ENCODE results near the gene CDH13.

CDH13 gene

DNA sequence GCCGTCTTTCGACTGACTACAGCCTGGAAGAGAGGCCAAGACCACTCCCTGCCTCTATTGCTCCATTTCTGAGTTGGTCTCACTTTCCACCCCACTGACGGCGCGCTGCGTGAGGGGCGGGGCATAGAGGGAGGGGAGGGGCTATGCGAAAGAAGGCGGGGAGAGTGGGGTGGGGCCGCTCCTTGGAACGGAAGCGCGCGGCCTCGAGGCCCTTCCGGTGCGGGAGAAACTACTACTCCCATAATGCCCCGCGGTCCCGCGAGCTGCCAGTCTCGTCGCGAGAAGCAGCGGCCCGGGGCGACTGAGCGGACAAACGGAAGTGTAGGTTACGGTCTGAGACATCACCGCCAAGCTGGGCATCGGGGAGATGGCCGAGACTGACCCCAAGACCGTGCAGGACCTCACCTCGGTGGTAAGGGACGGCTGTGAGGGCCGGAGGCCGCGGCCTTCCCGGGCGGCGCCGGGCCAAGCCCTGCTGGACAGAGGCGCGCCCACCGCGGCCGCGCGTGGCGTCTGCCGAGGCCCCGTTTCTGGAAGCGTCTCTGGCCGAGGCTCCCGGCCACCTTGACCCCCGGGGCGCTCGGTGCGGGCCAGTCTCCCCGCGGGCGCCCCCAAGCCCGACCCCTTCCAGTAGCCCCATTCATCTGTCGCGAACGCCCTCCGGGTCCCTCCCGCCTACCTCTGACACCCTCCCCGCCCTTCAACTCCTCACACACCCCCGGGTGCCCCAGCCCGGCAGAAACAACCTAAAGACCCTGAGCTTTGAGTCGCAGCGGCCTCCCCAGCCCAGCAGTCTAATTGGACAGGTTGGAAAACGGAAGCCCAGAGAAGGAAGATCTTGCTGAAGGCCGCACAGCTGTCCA lies 1181.2 kb downstream of the CDH13 start, which contains the start of gene HSBP1:
Gene HSBP1 (plus strand): TSS at position 269 of the 863 bp plus-strand sequence. CDS start 99 bp downstream, at position 368.
- DNase-seq (ENCODE audit: low read depth) = peak; percentile 89

DNA sequence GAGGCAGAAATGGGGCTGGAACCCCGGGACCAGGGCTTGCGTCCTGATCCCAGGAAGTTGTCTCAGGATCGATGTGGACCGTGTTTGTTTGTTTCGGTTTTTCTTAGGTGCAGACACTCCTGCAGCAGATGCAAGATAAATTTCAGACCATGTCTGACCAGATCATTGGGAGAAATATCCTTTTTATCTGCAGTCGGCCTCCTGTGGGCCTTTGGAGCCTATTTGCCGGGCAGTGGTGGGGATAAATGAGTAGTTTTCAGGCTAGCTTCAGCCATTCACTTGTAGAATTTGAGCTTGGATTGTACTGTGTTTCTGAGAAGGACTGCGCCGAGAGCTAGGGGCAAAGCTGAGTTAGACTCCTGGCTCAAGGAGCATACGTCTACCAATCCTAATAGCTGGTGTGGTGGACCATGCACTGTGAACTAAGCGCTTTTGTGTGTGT lies 1181.8 kb downstream of the CDH13 start:
- no peak for DNase-seq (ENCODE audit: low read depth)

DNA sequence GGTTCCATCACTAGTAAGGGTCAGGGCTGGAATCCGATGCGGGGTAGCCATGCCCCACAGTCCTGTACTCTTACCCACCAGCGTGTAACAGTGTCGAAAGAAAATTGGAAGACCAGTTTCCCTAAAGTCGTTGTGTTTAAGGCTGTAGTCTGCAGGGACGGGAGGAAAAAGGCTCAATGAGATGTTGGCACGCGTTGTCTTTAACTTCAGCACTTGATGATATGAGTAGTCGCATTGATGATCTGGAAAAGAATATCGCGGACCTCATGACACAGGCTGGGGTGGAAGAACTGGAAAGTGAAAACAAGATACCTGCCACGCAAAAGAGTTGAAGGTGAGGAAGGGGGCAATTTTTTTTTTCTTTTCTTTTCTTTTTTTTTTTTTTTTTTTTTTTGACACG lies 1182.3 kb downstream of the CDH13 start:
- no peak for DNase-seq (ENCODE audit: low read depth)

DNA sequence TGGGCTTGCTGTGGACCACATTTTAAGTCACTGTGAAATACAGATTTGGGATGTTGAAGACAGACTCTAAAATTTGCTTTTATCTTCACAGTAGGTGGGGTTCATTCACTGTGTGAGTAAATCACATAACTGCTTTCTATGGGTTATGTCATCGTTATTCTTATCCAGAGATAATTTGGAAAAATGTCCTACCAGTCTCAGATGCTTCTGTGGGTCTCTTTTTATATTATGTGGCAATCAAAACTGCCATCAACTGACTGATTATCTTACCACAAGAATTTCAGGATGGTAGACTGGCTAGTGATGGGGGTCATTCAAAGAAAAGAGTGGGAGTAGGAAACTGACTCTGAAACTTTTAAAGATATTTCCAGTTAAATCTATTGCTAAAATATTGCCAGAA lies 1184.1 kb downstream of the CDH13 start:
- DNase-seq (ENCODE audit: low read depth) = no peak

DNA sequence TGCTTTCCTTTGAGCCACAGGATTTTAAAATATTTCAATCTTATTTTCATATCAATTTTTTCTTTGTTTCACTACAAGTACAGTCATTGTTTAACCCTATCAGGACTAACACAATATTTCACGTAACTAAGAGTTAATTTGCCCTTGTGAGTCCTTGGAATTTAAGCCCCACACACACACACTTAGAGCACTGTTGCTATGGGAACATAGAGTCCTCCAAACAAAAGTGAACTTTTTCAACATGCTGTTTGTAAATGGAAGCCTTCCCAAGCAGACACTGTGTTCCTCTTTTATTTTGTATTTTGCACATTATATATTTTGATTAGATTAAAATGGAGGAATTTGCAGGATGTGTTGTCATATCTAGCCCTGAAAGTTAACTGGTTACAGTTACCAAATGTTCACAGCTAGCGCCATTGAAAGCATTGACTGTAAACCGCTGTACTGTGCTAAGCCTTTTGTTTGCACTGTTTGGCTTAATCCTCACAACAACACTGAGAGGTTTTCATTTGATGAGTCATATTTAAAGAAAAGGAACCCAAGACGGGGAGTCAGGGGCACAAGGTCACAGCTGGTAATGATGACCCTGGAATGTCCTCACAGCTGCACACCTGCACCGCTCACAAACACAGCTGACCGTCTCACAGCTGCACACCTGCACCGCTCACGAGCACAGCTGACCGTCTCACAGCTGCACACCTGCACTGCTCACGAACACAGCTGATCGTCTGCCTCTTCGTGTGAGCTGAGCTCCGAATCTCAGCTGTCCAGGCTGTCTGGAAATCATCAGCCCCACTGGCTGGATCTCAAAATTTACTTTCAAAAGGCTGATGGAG lies 1187.3 kb downstream of the CDH13 start:
- DNase-seq (ENCODE audit: low read depth) = no peak

DNA sequence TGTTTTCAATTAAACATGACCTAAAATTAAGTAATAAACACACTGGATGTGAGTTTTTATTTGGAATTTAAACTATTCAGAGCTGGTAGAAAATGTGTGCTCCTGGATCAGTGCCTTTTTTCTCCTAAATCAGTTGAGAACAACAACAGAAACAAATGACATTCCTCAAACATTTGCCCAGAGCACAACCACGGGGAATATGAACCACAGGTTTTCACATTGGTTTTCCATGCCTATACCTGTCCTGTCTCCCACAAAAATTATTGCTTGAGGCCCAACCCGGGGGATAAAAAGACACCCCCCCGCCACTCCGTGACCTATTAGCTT lies 1187.9 kb downstream of the CDH13 start:
- DNase-seq (ENCODE audit: low read depth) = no peak

DNA sequence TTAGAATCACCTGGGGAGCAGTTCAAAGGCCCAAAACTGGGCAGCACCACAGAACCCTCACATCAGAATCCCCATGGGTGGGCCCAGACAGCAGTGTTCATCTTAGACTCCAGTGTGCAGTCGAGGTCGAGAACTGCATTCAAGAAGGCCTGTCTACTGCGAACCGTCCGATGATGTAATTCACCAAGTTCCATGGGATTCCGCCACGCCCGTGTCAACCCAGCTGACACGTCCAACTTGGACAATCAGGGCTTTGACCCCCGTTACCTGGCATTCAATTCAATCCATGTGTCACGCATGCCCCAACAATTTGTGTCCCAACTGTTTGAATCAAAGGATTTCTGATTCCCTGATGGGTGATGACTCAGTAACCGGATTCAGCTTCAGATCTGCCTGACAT lies 1190.3 kb downstream of the CDH13 start:
- no peak for DNase-seq (ENCODE audit: low read depth)

DNA sequence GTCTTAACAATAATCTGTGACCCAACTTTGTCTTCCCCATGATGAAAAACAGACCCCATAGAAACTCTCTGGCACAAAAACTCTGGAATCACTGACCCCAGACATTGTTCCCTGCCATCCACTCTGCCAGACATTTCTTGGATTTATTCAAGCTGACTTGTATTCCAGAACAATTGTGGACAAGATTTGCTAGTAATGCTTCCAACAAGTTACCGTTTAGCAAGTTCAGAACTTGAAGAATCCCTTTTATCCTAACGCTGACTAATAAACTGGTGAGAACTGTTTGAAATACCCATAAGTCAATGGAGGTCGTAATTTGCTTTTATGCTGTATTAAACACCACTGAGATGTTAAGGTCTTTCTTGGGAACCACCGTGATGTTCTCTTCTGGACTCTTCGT lies 1191.5 kb downstream of the CDH13 start:
- DNase-seq (ENCODE audit: low read depth) = no peak

DNA sequence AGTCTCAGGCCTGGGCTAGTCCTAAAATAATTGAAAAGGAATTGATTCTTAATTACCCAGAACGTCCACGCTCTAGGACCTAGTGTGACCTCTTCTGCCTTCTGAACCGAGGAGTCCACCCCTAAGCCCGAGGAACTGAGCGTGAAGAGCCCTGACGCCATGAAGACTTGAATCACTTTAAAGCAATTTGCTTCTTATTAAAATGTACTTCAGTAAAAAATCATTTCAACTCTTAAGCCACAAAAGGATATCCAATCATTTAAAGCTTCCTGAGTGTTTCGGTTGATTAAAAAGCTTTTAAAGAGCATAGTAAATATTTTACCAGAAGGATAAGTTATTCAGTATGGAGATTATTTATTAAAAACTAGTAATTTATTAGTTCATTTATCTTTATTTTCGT lies 1192.6 kb downstream of the CDH13 start:
- no peak for DNase-seq (ENCODE audit: low read depth)

DNA sequence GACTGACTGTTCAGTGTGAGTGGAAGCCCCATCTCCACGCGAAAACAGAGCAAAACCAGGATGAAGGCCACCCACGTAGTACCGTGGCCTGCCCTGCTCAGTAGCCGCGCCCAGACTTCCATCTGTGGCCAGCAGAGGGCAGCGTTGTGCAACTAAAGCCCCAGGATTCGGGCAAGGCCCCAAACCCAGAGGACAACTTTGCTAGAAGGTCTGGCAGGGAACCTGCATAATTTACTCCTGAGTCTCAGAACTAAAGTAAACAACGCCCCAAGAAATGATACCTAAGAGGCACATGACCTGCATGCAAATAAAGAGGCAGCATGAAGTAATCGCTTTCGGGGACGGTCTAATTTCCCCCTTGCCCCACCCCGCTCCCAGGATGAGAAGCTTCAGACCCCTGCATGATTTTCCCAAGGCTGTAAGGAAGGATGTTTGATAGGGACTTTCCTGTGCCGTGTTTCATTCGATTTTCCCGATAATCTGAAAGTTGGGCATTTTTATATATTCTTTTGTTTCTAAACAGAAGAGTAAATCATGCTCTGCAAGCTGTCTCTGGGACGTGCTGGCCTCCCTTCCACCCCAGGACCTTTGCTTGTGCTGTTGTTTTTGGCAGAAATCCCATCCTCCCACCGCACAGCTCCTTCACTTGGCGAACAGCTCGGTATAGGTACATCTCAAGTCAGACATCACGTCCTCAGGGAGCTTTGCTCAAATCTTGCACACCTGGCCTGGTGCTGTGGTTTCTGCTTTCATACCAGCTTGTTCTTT lies 1199.6 kb downstream of the CDH13 start:
- peak; percentile 58 for DNase-seq (ENCODE audit: low read depth)

DNA sequence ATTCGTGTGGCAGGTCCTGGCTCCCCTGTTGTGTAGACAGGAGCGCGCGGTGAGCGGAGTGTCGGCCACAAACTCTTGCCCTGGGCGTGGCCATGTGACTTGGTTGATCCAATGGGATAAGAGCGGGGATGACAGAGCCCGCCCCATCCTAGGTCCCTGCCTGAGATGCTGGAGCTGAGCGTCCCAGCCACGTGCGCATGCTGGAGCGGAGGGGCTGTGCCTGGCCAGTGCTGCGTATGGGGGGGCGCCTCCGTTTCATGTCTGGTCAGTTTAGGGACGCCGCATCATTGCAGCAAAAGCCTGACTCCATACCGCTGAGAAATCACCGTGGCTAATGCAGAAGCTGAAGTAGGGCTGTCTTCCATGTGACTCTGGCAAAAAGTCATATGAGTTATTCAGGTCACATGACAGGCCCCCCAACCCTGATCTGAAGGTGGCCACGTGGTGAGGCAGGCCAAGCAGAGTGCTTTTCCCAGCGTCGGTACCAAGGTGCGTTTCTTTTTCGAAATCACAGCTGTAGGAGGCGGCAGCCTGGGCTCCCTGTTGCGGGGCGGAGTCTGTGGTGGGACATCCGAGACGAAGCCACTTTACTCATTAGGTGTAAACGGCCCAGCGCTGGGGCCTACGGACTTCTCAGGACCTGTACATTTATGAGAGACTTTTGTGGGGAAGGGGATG lies 1203.5 kb downstream of the CDH13 start:
- DNase-seq (ENCODE audit: low read depth) = no peak

DNA sequence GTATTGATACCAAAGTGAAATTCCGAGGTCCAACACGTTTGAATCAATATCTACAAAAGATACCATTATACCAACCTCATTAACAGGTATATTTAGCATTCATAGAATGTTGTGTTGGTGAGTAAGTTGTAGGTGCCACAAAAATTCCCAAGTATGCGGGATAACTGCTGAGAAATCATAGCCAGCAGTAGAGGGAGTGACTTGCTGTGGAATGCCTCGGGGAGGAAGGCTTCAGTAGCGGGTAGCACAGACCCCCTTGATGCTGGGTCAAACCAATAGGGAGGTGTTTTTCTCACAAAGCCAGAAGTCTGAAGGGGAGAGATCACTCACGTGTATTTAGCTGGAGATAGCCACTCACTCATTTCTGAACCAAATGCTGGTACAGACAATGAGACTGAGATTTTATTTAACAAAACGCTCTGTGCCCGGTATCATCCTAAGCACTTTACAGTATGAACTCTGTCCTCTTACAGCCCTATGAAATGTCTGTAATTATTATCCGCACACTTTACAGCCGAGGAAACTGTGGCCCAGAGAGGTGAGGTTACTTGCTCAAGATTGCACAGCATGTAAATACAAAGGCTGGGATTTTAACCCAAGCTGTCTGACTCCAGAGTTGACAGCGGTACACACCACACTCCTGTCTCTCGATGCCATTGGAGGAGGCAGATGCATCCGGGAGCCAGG lies 1204.1 kb downstream of the CDH13 start:
- no peak for DNase-seq (ENCODE audit: low read depth)

DNA sequence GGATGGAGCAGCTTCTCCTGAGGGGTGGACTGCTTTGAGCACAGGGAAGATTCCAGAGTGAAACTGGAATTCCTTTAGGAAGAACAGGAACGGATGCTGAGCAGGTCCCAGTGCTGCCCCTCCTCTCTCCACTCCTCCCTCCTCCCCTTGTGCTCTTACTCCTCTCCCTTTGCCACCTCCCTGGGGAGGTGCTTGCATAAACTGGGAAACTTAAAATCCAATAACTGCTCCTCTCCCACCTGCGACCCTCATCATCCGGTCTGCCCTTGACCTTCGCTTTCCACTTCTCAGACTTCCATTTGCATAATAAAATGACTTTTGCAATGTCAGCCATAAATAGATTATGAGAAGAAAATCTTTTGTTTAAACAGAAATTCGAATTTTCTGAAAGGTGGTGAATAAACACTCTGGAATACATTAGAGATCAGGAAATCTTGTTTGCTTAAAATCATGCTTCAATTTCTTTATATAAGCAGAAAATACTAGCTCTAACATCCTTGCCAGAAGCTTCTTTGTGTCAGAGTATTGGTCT lies 1204.8 kb downstream of the CDH13 start:
- no peak for DNase-seq (ENCODE audit: low read depth)

DNA sequence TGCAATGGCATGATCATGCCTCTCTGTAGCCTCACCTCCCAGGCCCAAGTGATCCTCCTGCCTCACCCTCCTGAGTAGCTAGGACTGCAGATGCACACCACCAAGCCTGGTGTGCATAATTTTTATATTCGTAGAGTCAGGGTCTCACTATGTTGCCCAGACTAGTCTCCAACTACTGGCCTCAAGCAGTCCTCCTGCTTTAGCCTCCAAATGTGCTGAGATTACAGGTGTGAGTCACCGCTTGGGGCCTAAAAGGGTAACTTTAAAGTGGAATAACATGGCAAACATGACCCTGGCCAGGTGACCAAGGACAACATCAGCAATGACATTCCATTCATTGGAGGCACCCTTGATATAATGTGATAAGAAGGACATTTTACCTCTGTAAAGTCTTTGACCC lies 1207.2 kb downstream of the CDH13 start:
- DNase-seq (ENCODE audit: low read depth) = no peak

DNA sequence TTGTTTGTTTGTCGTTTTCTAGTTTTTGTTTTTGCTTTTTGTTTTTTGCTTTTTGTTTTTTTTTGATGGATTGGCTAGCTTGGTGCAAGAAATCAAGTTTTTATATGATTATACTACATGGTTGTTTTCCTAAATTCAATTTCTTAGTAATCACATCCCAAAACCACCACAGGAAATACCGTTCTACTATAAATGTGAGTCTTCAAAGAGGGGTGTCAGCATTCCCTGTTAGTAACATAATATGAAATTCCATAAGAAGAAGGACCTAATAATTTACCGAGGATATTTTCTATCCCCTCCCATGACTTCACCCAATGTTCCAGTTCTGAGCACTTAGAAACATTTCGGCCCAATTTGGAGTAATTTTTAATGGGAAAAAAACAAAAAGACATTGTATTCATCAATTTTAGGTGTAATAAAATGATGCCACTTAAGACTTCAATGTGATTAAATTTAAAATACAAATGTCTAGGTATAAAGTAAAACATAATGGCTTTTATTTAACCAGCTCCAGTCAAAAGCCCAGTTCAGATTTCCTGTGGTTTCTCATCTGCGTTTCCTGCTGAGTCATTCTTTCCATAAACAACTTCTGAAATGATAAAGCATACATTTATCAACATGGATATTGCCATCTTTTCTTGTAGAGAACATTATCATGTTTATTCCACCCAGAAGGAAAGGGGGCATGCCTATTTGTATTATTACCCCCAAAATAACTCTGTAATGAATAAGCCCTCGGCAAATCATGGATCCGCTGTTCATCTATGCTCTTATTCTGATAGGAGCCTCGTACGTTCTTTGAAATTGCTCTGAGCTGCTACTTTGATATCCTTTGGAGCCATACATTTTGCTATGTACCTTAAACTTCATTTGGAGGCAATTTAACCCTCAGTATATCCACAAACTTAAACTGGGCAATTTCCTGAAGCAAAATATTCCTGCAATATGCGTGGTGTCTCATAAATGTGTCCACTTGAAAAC lies 1209.1 kb downstream of the CDH13 start:
- no peak for DNase-seq (ENCODE audit: low read depth)

DNA sequence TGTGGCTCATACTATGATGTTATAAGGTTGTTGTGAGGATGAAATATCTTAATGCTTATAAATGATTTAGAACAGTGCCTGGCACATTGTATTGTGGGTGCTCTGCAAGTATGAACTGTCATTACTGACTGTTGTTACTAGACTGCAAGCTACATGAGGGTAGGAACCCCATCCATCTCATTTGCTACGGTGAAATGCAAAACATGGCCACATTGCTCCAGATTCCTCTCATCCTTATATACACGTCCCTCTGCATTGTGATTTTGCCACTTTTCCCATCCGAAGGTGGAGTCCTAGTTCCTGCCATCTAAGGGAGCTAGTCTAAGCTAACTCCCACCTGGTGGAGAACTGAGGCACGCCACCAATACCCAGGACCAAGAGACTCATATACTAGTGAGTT lies 1210.8 kb downstream of the CDH13 start:
- DNase-seq (ENCODE audit: low read depth) = no peak

DNA sequence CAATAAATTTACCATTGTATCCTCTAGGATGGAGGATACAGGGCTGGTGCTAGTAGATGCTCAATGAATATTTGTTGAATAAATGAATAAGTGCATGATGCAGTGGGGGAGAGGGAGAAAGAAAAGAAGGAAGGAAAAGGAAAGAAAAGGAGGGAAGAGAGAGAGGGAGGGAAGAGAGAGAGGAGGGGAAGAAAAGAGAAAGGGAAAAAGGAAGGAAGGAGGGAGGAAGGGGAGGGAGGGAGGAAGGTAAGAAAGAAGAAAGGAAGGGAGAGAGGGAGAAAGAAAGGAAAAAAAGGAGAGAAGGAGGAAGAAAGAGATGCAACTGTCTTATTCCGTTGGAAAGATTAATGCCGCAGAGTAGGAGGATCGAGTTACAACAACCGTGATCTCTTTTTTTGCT lies 1211.4 kb downstream of the CDH13 start:
- DNase-seq (ENCODE audit: low read depth) = no peak

DNA sequence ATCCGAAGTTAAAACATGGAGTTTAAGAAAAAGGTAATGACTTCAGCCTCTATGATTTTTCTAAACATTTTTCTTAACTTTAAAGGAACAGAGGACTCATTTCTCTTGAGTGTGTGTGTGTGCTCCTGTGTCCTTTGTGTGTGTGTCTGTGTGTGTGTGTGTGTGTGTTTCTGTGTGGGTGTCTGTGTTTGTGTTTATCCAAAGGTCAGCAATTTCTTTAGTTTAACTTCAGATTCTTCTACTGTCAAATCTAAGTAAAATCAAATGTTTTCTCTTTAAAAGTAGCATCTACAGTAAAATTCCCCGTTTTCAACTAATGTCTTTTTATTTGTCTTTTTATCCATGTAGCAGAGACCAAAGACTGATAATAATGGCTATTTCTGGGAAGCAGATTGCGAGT lies 1212.8 kb downstream of the CDH13 start:
- DNase-seq (ENCODE audit: low read depth) = no peak

DNA sequence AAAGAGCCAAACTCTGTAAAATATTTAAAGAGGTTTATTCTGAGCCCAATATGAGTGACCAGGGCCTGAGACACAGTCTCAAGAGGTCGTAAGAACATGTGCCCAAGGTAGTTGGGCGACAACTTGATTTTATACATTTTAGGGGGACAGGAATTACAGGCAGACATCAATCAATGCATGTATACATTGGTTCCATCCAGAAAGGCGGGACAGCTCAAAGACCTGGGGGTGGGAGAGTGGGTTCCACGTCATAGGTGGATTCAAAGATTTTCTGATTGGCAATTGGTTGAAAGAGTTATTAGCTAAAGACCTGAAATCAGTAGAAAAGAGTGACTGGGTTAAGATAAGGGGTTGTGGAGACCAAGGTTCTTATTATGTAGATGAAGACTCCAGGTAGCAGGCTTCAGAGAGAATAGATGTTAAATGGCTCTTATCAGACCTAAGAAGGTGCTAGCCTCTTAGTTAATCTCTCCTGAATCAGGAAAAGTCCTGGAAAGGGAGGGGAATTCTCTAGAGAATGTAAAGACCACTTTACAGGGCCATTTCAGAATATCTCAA lies 1213.4 kb downstream of the CDH13 start:
- DNase-seq (ENCODE audit: low read depth) = no peak

All from stimulated activated CD4-positive, alpha-beta T cell treated with anti-CD3 and anti-CD28 coated beads, Interleukin-2, amount 100 ng/mL, for 4 hours (primary cell).